ENCODE measurements around the gene OR52K2.
A peak's percentile ranks its signal among the peaks of the same experiment; 100 is the strongest.
"Not testable (repeated sequence)": the region's sequence is repeated elsewhere in the genome, so short reads cannot be mapped to it uniquely, and the experiment has no call there.

Gene OR52K2

GRCh38 chr11:4479644-4480043 is 30.5 kb downstream of the OR52K2 start:
- no peak for DNase-seq (ENCODE audit: low read depth)
- no peak for TF ChIP-seq CTCF (conservative IDR thresholded peaks at IDR 0.05; ENCODE audit: control insufficient read depth, insufficient read depth, low read depth, low read length)
- H3K4me3 ChIP-seq (ENCODE audit: control insufficient read depth, low read depth, low read length) = no peak overlapping the region

GRCh38 chr11:4480577-4481239 is 31.6 kb downstream of the OR52K2 start:
- H3K4me3 ChIP-seq (ENCODE audit: control insufficient read depth, low read depth, low read length) = no peak overlapping the region
- DNase-seq (ENCODE audit: low read depth) = peak; percentile 38
- no peak for TF ChIP-seq CTCF (conservative IDR thresholded peaks at IDR 0.05; ENCODE audit: control insufficient read depth, insufficient read depth, low read depth, low read length)

- no peak for DNase-seq (ENCODE audit: low read depth)
- H3K4me3 ChIP-seq (ENCODE audit: control insufficient read depth, low read depth, low read length) = no peak overlapping the region
- TF ChIP-seq CTCF (conservative IDR thresholded peaks at IDR 0.05; ENCODE audit: control insufficient read depth, insufficient read depth, low read depth, low read length) = no peak
Observed at GRCh38 chr11:4481240-4481582, 32.1 kb downstream of the OR52K2 start.

GRCh38 chr11:4482445-4482844 is 33.4 kb downstream of the OR52K2 start, which contains the start of gene OR52K1:
OR52K1 (plus strand) TSS chr11:4482646; CDS start chr11:4488901, 6,255 bp downstream.
- no peak within 1 kb of the TSS for H3K4me3 ChIP-seq (ENCODE audit: control insufficient read depth, low read depth, low read length)
- no peak for DNase-seq (ENCODE audit: low read depth)
- TF ChIP-seq CTCF (conservative IDR thresholded peaks at IDR 0.05; ENCODE audit: control insufficient read depth, insufficient read depth, low read depth, low read length) = no peak

- no peak for TF ChIP-seq CTCF (conservative IDR thresholded peaks at IDR 0.05; ENCODE audit: control insufficient read depth, insufficient read depth, low read depth, low read length)
- DNase-seq (ENCODE audit: low read depth) = no peak
- no peak overlapping the region for H3K4me3 ChIP-seq (ENCODE audit: control insufficient read depth, low read depth, low read length)
Observed at GRCh38 chr11:4484310-4484709, 35.2 kb downstream of the OR52K2 start.

- not testable (repeated sequence) for H3K4me3 ChIP-seq (ENCODE audit: control insufficient read depth, low read depth, low read length); DNase-seq (ENCODE audit: low read depth)
Observed at GRCh38 chr11:4491405-4491804, 42.3 kb downstream of the OR52K2 start.

- no peak for TF ChIP-seq CTCF (conservative IDR thresholded peaks at IDR 0.05; ENCODE audit: control insufficient read depth, insufficient read depth, low read depth, low read length)
- peak; percentile 38 for DNase-seq (ENCODE audit: low read depth)
Observed at GRCh38 chr11:4491878-4492606, 42.9 kb downstream of the OR52K2 start.

More at GRCh38 chr11:4491878-4492606, 42.9 kb downstream of the OR52K2 start:
- no peak overlapping the region for H3K4me3 ChIP-seq (ENCODE audit: control insufficient read depth, low read depth, low read length)
